Osteoblast (primary cell): ENCODE results near the gene ARHGEF4. TPM values are rescaled to one million over a fixed set of nuclear protein-coding genes. Genes with fewer than 3 reads are reported as not detected.
"Not testable (repeated sequence)": the region's sequence is repeated elsewhere in the genome, so short reads cannot be mapped to it uniquely, and the experiment has no call there.

Experiments used
- DNase-seq: peaks from one replicate; pipeline ENCODE4 v3.0.0; 2011; ENCODE audit warnings: low spot score, mixed read lengths; ENCODE audit not compliant: insufficient read length; ENCODE audit errors: missing footprints
- H2AFZ ChIP-seq: 2 replicates; pipeline ENCODE4 v1.6.0; 2011; ENCODE audit warnings: mild to moderate bottlenecking, low read length
- H3K27ac ChIP-seq: 2 replicates; pipeline ENCODE4 v1.5.1; 2011; ENCODE audit warnings: mild to moderate bottlenecking, low read depth, low read length, moderate library complexity
- H3K27me3 ChIP-seq: 2 replicates; pipeline ENCODE4 v1.6.0; 2012; ENCODE audit warnings: mild to moderate bottlenecking, control low read depth, inconsistent platforms, low read length, moderate library complexity; ENCODE audit not compliant: insufficient read depth
- H3K36me3 ChIP-seq: 2 replicates; pipeline ENCODE4 v1.5.1; 2011; ENCODE audit warnings: mild to moderate bottlenecking, low read length, control low read depth, moderate library complexity; ENCODE audit not compliant: insufficient read depth
- H3K4me1 ChIP-seq: 2 replicates; pipeline ENCODE4 v1.5.1; 2011; ENCODE audit warnings: mild to moderate bottlenecking, low read length, control low read depth, moderate library complexity; ENCODE audit not compliant: insufficient read depth
- H3K4me2 ChIP-seq: 2 replicates; pipeline ENCODE4 v1.6.0; 2011; ENCODE audit warnings: mild to moderate bottlenecking, low read length; ENCODE audit not compliant: insufficient read depth
- H3K4me3 ChIP-seq: fragments of 200-600 bp; sonication (generic); 3 replicates; pipeline ENCODE4 v1.5.1; 2012; ENCODE audit warnings: mild to moderate bottlenecking, low read length, inconsistent platforms; ENCODE audit not compliant: insufficient read depth
- H3K79me2 ChIP-seq: 2 replicates; pipeline ENCODE4 v1.6.0; 2012; ENCODE audit warnings: mild to moderate bottlenecking, low read length, control low read depth, inconsistent platforms; ENCODE audit not compliant: insufficient read depth
- H3K9me3 ChIP-seq: 2 replicates; pipeline ENCODE4 v1.5.1; 2011; ENCODE audit warnings: low read depth, low read length, control low read depth
- H4K20me1 ChIP-seq: 2 replicates; pipeline ENCODE4 v1.6.0; 2012; ENCODE audit warnings: mild to moderate bottlenecking, low read length, control low read depth; ENCODE audit not compliant: insufficient read depth
- CTCF ChIP-seq: IDR thresholded peaks from 2 replicates; pipeline ENCODE4 v1.5.1; 2011; ENCODE audit warnings: mild to moderate bottlenecking, low read depth, low read length, moderate library complexity; ENCODE audit errors: extremely low read depth
- total RNA-seq: library from RNA; depleted of rRNA; stranded (reverse); fragments of >200 nt; gene quantifications from 2 replicates; pipeline ENCODE4 v1.2.3, GENCODE V29; 2012

The ARHGEF4 gene
- total RNA-seq, 1 donor, result 3.6 TPM

GRCh38 chr2:131076707-131077106 is 240.0 kb downstream of the ARHGEF4 start:
- Histone ChIP-seq H3K27me3 (no peaks in the 10 kb centered on the region), H3K4me2 (no peak overlapping the region), H3K4me3 (no peak overlapping the region), H3K79me2 (peaks cover 92% of the 10 kb centered on the region), H3K4me1 (no peaks in the 10 kb centered on the region), H2AFZ (no peak overlapping the region), H3K36me3 (peaks cover 80% of the 10 kb centered on the region), H3K9me3 (no peaks in the 10 kb centered on the region), H3K27ac (no peak overlapping the region), H4K20me1 (peaks cover 39% of the 10 kb centered on the region)
- no peak for TF ChIP-seq CTCF
- peak; percentile 53 for DNase-seq

GRCh38 chr2:131077182-131077846 is 240.6 kb downstream of the ARHGEF4 start:
- Histone ChIP-seq H3K27ac (no peak overlapping the region), H3K36me3 (peaks cover 80% of the 10 kb centered on the region), H3K9me3 (no peaks in the 10 kb centered on the region), H3K4me2 (no peak overlapping the region), H3K27me3 (no peaks in the 10 kb centered on the region), H3K79me2 (peaks cover 93% of the 10 kb centered on the region), H3K4me3 (no peak overlapping the region), H2AFZ (no peak overlapping the region), H4K20me1 (peaks cover 35% of the 10 kb centered on the region), H3K4me1 (no peaks in the 10 kb centered on the region)
- DNase-seq, result no peak
- no peak for TF ChIP-seq CTCF

DNA sequence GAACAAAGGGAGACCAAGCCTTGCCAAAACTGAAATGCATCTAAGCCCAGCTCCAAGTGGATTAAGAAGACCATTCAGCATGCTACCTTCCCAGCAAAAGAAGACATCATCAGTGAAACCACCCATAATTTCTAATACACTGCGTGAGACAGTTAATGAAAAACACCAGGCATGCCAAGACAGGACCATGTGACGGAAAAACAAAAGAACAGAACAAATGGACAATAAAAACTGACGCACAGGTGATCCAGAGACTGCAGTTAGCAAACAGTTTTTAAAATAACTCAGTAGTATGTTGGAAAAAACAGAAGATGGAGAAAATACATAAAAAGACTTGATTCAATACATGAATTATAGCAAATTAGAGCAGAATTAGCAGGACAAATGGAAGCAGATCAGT is 241.3 kb downstream of the ARHGEF4 start:
- Histone ChIP-seq H3K27ac (no peak overlapping the region), H2AFZ (no peak overlapping the region), H3K36me3 (peaks cover 80% of the 10 kb centered on the region), H3K79me2 (peaks cover 93% of the 10 kb centered on the region), H3K4me3 (no peak overlapping the region), H4K20me1 (peaks cover 39% of the 10 kb centered on the region), H3K27me3 (no peaks in the 10 kb centered on the region), H3K9me3 (no peaks in the 10 kb centered on the region), H3K4me2 (no peak overlapping the region), H3K4me1 (no peaks in the 10 kb centered on the region)
- TF ChIP-seq CTCF, result no peak
- DNase-seq, result no peak

- H3K4me2 ChIP-seq, H3K4me3 ChIP-seq, H3K27ac ChIP-seq, H3K4me1 ChIP-seq, H2AFZ ChIP-seq, DNase-seq, H3K9me3 ChIP-seq, H3K27me3 ChIP-seq: not testable (repeated sequence)
- peaks cover 65% of the 10 kb centered on the region for H3K36me3 ChIP-seq
- H3K79me2 ChIP-seq, result peaks cover 92% of the 10 kb centered on the region
- H4K20me1 ChIP-seq, result peaks cover 39% of the 10 kb centered on the region
Observed at GRCh38 chr2:131079931-131080330, 243.2 kb downstream of the ARHGEF4 start.
